HTERT RPE-1 (cell line): Measurements from ENCODE around the gene PEX1.
"Not testable (repeated sequence)": the region's sequence is repeated elsewhere in the genome, so short reads cannot be mapped to it uniquely, and the experiment has no call there.

ENCODE experiments used
- in situ Hi-C: fragments of 300-500 bp; cut with MboI; formaldehyde crosslinking; loops from 4 replicates; pipeline ENCODE4 v1.14.3; 2020; ENCODE audit warnings: low sequenced_read_pairs

PEX1 gene

GRCh38 chr7:92506363-92506762, 22.0 kb downstream of the PEX1 start:
- in situ Hi-C loops = no loop called here

GRCh38 chr7:92504563-92504962, 23.8 kb downstream of the PEX1 start:
- in situ Hi-C loops = no loop called here

GRCh38 chr7:92503767-92504166, 24.6 kb downstream of the PEX1 start:
- in situ Hi-C loops = no loop called here

- in situ Hi-C loops = no loop called here
These were observed 29.8 kb downstream of the PEX1 start for GRCh38 chr7:92498557-92498956.

- in situ Hi-C loops = no loop called here
These were observed 31.4 kb downstream of the PEX1 start for GRCh38 chr7:92496876-92497275.

GRCh38 chr7:92489634-92490033, 38.7 kb downstream of the PEX1 start:
- in situ Hi-C loops = no loop called here

- in situ Hi-C loops = no loop called here
These were observed 40.5 kb downstream of the PEX1 start for GRCh38 chr7:92487804-92488203.

- in situ Hi-C loops = no loop called here
These were observed 42.3 kb downstream of the PEX1 start for GRCh38 chr7:92485974-92486373.

- in situ Hi-C loops = no loop called here
These were observed 42.9 kb downstream of the PEX1 start for GRCh38 chr7:92485267-92485892.

- in situ Hi-C loops = not testable (repeated sequence)
These were observed 44.1 kb downstream of the PEX1 start for GRCh38 chr7:92484226-92484625.

- in situ Hi-C loops = not testable (repeated sequence)
These were observed 44.7 kb downstream of the PEX1 start for GRCh38 chr7:92483624-92484023.

GRCh38 chr7:92479146-92479545, 49.2 kb downstream of the PEX1 start:
- in situ Hi-C loops = not testable (repeated sequence)

GRCh38 chr7:92478711-92479110, 49.6 kb downstream of the PEX1 start:
- in situ Hi-C loops = no loop called here

GRCh38 chr7:92478095-92478494, 50.2 kb downstream of the PEX1 start:
- in situ Hi-C loops = no loop called here

GRCh38 chr7:92477681-92478080, 50.6 kb downstream of the PEX1 start, which contains the start of gene ERVW-1:
Gene ERVW-1, minus strand, starts transcription at chr7:92477946. Its CDS starts 7,565 bp downstream, at chr7:92470381.
- in situ Hi-C loops = not testable (repeated sequence)

- in situ Hi-C loops = not testable (repeated sequence)
These were observed 52.3 kb downstream of the PEX1 start for GRCh38 chr7:92475851-92476590.

- in situ Hi-C loops = not testable (repeated sequence)
These were observed 53.0 kb downstream of the PEX1 start for GRCh38 chr7:92475261-92475770.

GRCh38 chr7:92473989-92474388, 54.3 kb downstream of the PEX1 start:
- in situ Hi-C loops = not testable (repeated sequence)

- in situ Hi-C loops = not testable (repeated sequence)
These were observed 59.7 kb downstream of the PEX1 start for GRCh38 chr7:92468589-92468988.

GRCh38 chr7:92466682-92467081, 61.6 kb downstream of the PEX1 start:
- in situ Hi-C loops = no loop called here

GRCh38 chr7:92464515-92464914, 63.8 kb downstream of the PEX1 start:
- in situ Hi-C loops = no loop called here

- in situ Hi-C loops = no loop called here
These were observed 65.8 kb downstream of the PEX1 start for GRCh38 chr7:92462560-92462959.
